Measurements from ENCODE around the gene MTRF1L.

DNA sequence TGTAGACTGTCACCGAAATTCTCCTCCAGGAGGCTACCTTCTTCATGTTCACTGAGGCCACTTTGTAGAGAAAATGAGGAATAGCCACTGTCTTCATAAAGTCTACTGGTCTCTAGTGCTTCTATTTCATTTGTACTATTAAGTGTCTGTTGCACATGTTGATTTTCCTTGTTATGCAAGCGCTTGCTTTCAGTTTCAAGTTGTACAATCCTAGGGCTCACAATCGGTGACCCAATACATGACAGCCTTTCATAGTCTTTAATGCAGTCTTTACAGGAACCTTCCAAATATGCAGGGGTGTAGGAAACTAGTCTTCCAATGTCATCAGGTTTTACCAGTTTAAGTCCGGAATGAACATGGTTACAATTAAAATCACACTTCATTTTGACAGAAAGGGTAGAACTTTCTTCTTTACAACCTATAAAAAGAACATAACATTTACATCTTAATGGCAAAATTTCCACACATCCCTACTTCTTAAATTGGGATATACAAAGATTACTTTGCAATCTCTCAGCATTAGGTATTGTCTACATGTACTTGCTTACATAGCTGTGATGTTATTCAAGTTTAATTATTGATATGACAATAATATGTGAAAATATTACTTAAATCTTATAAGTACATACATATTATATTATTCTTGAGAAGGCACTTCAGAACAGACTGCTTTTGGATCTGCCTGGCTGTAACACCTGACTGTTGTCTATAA, 27.1 kb downstream of the MTRF1L start:
- no peak for TF ChIP-seq EZH2 (IDR thresholded peaks at IDR 0.05; ENCODE audit: borderline replicate concordance, low read length)
- TF ChIP-seq, protein P1, sequence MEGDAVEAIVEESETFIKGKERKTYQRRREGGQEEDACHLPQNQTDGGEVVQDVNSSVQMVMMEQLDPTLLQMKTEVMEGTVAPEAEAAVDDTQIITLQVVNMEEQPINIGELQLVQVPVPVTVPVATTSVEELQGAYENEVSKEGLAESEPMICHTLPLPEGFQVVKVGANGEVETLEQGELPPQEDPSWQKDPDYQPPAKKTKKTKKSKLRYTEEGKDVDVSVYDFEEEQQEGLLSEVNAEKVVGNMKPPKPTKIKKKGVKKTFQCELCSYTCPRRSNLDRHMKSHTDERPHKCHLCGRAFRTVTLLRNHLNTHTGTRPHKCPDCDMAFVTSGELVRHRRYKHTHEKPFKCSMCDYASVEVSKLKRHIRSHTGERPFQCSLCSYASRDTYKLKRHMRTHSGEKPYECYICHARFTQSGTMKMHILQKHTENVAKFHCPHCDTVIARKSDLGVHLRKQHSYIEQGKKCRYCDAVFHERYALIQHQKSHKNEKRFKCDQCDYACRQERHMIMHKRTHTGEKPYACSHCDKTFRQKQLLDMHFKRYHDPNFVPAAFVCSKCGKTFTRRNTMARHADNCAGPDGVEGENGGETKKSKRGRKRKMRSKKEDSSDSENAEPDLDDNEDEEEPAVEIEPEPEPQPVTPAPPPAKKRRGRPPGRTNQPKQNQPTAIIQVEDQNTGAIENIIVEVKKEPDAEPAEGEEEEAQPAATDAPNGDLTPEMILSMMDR (conservative IDR thresholded peaks at IDR 0.05 in 1 of 2, IDR thresholded peaks at IDR 0.05 in 1 of 2; ENCODE audit: extremely low read depth in 1 of 2, insufficient read depth in 1 of 2, low read depth in 1 of 2, low read length in 2 of 2): no peak
